ENCODE measurements around the gene VPS51. TPM values are rescaled to one million over a fixed set of nuclear protein-coding genes. Genes with fewer than 3 reads are reported as not detected.

The VPS51 gene
- total RNA-seq, 1 experiment from 2014 or later: 89.5 TPM

DNA sequence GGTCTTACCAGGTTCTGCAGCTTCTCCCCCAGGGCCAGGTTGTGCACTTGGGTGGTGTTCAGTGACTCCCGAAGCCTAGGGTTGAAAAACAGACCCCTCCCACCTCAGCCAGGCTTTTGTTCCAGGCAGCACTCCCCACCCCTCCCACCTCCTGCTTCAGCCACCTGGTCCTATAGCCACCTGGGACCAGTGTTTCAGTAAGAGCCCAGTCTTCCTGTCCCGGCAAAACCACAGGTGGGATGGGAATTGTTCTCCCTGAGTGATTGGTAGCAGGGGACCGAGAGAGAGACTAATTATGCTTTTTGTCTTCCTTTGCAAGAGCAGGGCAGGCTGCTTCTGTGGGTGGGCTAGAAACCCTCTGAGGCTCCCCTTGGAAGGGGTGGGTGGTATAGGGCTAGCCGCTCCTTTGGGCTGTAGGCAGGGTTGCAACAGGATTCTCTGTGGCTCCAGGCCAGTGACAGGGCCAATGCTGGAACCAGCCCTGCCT, 29.2 kb upstream of the VPS51 start:
- no peaks in the 10 kb centered on the region for H3K9me2 ChIP-seq (ENCODE audit: insufficient read depth)
- ChIA-PET POLR2A (no interaction called here), RAD21 (ENCODE audit: low non-redundant PET in 1 of 2, low total read pairs in 2 of 2, uncharacterized antibody in 2 of 2, unreplicated experiment in 2 of 2) (no interaction called here), CTCF (no interaction called here)
- intact Hi-C loops (cut with micrococcal nuclease): no loop called here
- TF ChIP-seq POLR2AphosphoS5 (IDR thresholded peaks at IDR 0.05; ENCODE audit: low read depth, low read length) (no peak), POLR2A (IDR thresholded peaks at IDR 0.05; ENCODE audit: borderline replicate concordance, extremely low read depth, insufficient read depth, insufficient read length) (no peak), SP1 (IDR thresholded peaks at IDR 0.05; ENCODE audit: low read depth) (no peak), EZH2phosphoT487 (IDR thresholded peaks at IDR 0.05; ENCODE audit: borderline replicate concordance) (no peak), CBX3 (IDR thresholded peaks at IDR 0.05; ENCODE audit: low read depth) (no peak), TCF7L2 (IDR thresholded peaks at IDR 0.05; ENCODE audit: borderline replicate concordance, extremely low read depth, insufficient read depth, insufficient read length) (no peak), JUND (IDR thresholded peaks at IDR 0.05) (no peak), EZH2 (IDR thresholded peaks at IDR 0.05) (no peak), YY1 (IDR thresholded peaks at IDR 0.05; ENCODE audit: extremely low read depth, insufficient replicate concordance, low read depth, low read length) (no peak), ZNF274 (IDR thresholded peaks at IDR 0.05; ENCODE audit: low read depth, low read length) (no peak), RAD21 (IDR thresholded peaks at IDR 0.05; ENCODE audit: low read depth) (no peak), ELF1 (IDR thresholded peaks at IDR 0.05; ENCODE audit: borderline replicate concordance, low read depth) (no peak), ZFX (IDR thresholded peaks at IDR 0.05) (no peak), SIN3A (IDR thresholded peaks at IDR 0.05; ENCODE audit: low read depth) (no peak), FOSL1 (IDR thresholded peaks at IDR 0.05; ENCODE audit: low read depth) (no peak), EGR1 (IDR thresholded peaks at IDR 0.05; ENCODE audit: low read depth) (no peak), SRF (IDR thresholded peaks at IDR 0.05; ENCODE audit: low read depth) (no peak)
- TF ChIP-seq, protein P1, sequence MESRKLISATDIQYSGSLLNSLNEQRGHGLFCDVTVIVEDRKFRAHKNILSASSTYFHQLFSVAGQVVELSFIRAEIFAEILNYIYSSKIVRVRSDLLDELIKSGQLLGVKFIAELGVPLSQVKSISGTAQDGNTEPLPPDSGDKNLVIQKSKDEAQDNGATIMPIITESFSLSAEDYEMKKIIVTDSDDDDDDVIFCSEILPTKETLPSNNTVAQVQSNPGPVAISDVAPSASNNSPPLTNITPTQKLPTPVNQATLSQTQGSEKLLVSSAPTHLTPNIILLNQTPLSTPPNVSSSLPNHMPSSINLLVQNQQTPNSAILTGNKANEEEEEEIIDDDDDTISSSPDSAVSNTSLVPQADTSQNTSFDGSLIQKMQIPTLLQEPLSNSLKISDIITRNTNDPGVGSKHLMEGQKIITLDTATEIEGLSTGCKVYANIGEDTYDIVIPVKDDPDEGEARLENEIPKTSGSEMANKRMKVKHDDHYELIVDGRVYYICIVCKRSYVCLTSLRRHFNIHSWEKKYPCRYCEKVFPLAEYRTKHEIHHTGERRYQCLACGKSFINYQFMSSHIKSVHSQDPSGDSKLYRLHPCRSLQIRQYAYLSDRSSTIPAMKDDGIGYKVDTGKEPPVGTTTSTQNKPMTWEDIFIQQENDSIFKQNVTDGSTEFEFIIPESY (IDR thresholded peaks at IDR 0.05; ENCODE audit: extremely low read depth, insufficient replicate concordance, low read length): no peak
- TF ChIP-seq, protein P2, sequence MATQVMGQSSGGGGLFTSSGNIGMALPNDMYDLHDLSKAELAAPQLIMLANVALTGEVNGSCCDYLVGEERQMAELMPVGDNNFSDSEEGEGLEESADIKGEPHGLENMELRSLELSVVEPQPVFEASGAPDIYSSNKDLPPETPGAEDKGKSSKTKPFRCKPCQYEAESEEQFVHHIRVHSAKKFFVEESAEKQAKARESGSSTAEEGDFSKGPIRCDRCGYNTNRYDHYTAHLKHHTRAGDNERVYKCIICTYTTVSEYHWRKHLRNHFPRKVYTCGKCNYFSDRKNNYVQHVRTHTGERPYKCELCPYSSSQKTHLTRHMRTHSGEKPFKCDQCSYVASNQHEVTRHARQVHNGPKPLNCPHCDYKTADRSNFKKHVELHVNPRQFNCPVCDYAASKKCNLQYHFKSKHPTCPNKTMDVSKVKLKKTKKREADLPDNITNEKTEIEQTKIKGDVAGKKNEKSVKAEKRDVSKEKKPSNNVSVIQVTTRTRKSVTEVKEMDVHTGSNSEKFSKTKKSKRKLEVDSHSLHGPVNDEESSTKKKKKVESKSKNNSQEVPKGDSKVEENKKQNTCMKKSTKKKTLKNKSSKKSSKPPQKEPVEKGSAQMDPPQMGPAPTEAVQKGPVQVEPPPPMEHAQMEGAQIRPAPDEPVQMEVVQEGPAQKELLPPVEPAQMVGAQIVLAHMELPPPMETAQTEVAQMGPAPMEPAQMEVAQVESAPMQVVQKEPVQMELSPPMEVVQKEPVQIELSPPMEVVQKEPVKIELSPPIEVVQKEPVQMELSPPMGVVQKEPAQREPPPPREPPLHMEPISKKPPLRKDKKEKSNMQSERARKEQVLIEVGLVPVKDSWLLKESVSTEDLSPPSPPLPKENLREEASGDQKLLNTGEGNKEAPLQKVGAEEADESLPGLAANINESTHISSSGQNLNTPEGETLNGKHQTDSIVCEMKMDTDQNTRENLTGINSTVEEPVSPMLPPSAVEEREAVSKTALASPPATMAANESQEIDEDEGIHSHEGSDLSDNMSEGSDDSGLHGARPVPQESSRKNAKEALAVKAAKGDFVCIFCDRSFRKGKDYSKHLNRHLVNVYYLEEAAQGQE (IDR thresholded peaks at IDR 0.05; ENCODE audit: low read depth): no peak
- TF ChIP-seq, protein P3, sequence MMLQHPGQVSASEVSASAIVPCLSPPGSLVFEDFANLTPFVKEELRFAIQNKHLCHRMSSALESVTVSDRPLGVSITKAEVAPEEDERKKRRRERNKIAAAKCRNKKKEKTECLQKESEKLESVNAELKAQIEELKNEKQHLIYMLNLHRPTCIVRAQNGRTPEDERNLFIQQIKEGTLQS (IDR thresholded peaks at IDR 0.05): no peak
- no peak overlapping the region for H2AFZ ChIP-seq (ENCODE audit: low read depth, low read length, poor library complexity, severe bottlenecking)
- H3K4me1 ChIP-seq (ENCODE audit: control insufficient read depth in 1 of 2, insufficient read depth in 2 of 2, low read length in 2 of 2): no peaks in the 10 kb centered on the region
- DNase-seq (ENCODE audit: low read depth, low spot score) (no peak), ATAC-seq (no peak)
- no peaks in the 10 kb centered on the region for H3K9me3 ChIP-seq (ENCODE audit: control insufficient read depth in 1 of 2, insufficient read depth in 1 of 2, low read depth in 1 of 2, low read length in 2 of 2)
- H3K79me2 ChIP-seq (ENCODE audit: insufficient read depth, low read length): no peaks in the 10 kb centered on the region
- no peak overlapping the region for H3K4me2 ChIP-seq (ENCODE audit: low read length)
- H4K20me1 ChIP-seq (ENCODE audit: insufficient read depth): no peaks in the 10 kb centered on the region
- H3K27ac ChIP-seq (ENCODE audit: low read depth, low read length): no peak overlapping the region
- H3K27me3 ChIP-seq (ENCODE audit: insufficient read depth, low read length): no peaks in the 10 kb centered on the region
- BruUV-seq (replicated peaks): no TSS peak
- no peak overlapping the region for H3K4me3 ChIP-seq (replicated peaks in 1 of 2; ENCODE audit: low read depth in 1 of 2, low read length in 2 of 2)
- H3K36me3 ChIP-seq (ENCODE audit: control insufficient read depth in 1 of 2, insufficient read depth in 2 of 2, low read length in 2 of 2): no peaks in the 10 kb centered on the region
- no peak overlapping the region for H3K9ac ChIP-seq (ENCODE audit: low read length)

Measured in HCT116 (cell line).